SU-DHL-6 (cell line): Measurements from ENCODE around the gene SSTR5.

Experiments
- H2AFZ ChIP-seq: fragments of 200-600 bp; sonication (generic); 2 replicates; pipeline ENCODE4 v1.6.1; 2014; ENCODE audit warnings: low read depth, mild to moderate bottlenecking, moderate library complexity, mixed read lengths, antibody characterized with exemption, low read length; ENCODE audit not compliant: severe bottlenecking
- H3F3A ChIP-seq: fragments of 200-600 bp; shearing (Covaris generic); 2 replicates; pipeline ENCODE4 v1.6.0; 2016; ENCODE audit warnings: antibody characterized with exemption, mild to moderate bottlenecking; ENCODE audit not compliant: insufficient read depth
- H3K27ac ChIP-seq: fragments of 200-600 bp; sonication (generic); 2 replicates; pipeline ENCODE4 v1.5.1; 2016; ENCODE audit warnings: low read depth, mild to moderate bottlenecking, low read length, moderate library complexity, mixed read lengths
- H3K27me3 ChIP-seq: fragments of 200-600 bp; sonication (generic), shearing (Covaris generic); 2 replicates; pipeline ENCODE4 v1.6.0; 2014; ENCODE audit warnings: mild to moderate bottlenecking, low read length
- H3K36me3 ChIP-seq: fragments of 200-600 bp; sonication (generic); 2 replicates; pipeline ENCODE4 v1.6.1; 2014; ENCODE audit warnings: mild to moderate bottlenecking, low read length, mixed read lengths
- H3K4me2 ChIP-seq: fragments of 300-600, 200-600 bp; shearing (Covaris generic), sonication (generic); 2 replicates; pipeline ENCODE4 v1.6.0; 2014; ENCODE audit warnings: low read length, low read depth, mild to moderate bottlenecking; ENCODE audit not compliant: poor library complexity, severe bottlenecking
- H3K4me3 ChIP-seq: fragments of 200-600 bp; sonication (generic); 2 replicates; pipeline ENCODE4 v1.5.1; 2014; ENCODE audit warnings: antibody characterized with exemption, low read length, mild to moderate bottlenecking, mixed read lengths; ENCODE audit not compliant: insufficient read depth, poor library complexity, severe bottlenecking
- H3K79me2 ChIP-seq: fragments of 200-600 bp; sonication (generic); 2 replicates; pipeline ENCODE4 v1.6.1; 2014; ENCODE audit warnings: mild to moderate bottlenecking, low read length, moderate library complexity; ENCODE audit not compliant: insufficient read depth
- H3K9ac ChIP-seq: fragments of 200-600 bp; sonication (generic); 2 replicates; pipeline ENCODE4 v1.7.0; 2014; ENCODE audit warnings: mild to moderate bottlenecking, low read length
- H3K9me2 ChIP-seq: fragments of 200-600 bp; sonication (generic); replicated peaks from 2 replicates; pipeline ENCODE4 v1.6.1; 2014; ENCODE audit warnings: low read length; ENCODE audit not compliant: insufficient read depth
- H3K9me3 ChIP-seq: fragments of 200-600 bp; sonication (generic); 2 replicates; pipeline ENCODE4 v1.6.1; 2014; ENCODE audit warnings: low read length, mixed read lengths; ENCODE audit not compliant: insufficient read depth
- H4K20me1 ChIP-seq: fragments of 200-600 bp; sonication (generic); 2 replicates; pipeline ENCODE4 v1.6.1; 2014; ENCODE audit warnings: low read depth, mild to moderate bottlenecking, antibody characterized with exemption, low read length, moderate library complexity, mixed read lengths
- EZH2phosphoT487 ChIP-seq: fragments of 200-600 bp; sonication (generic), shearing (Covaris generic); conservative IDR thresholded peaks from 2 replicates; pipeline ENCODE4 v1.6.1; 2018; ENCODE audit warnings: mild to moderate bottlenecking, antibody characterized with exemption, low read length, moderate library complexity, mixed read lengths
- TF ChIP-seq, protein P1 (sequence below): fragments of 200-600 bp; sonication (generic); IDR thresholded peaks from one replicate; pipeline ENCODE4 v1.5.1; 2017; ENCODE audit warnings: antibody characterized with exemption, mild to moderate bottlenecking, low read length, moderate library complexity; ENCODE audit not compliant: insufficient read depth, poor library complexity, severe bottlenecking

Gene SSTR5

DNA sequence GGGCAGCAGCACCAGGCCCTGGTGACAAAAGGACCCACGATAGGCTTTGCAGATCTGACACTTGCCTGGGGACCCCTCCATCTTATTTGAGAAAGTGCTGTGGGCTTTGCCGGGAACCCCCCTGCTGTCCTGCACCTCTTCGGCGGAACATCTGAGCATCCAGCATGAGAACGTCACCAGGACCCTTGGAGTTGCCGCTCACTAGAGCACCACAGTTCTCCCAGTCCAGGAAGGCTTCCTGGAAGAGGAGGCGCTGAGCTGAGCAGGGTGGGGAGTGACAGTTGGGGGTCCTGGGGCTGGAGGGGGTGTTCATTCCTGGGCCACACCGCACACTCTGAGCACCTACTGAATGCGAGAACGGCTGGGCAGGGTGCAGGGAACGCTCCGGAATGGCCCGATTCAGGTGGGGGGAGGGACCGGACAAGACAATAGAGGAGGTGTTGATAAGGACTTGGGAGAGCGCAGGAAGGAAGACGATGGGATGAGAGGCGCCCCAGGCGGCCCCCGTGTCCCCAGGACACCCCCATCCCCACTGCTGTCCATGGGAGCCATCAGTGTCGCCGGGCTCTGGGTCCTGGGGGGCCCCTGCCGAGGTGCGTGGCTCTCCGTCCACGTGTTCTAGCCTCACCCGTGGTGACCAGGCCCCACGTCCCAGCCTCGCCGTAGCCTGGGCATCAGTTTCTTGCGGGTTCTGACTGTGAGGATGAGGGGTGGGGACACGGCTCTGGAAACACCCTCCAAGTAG is 55.6 kb downstream of the SSTR5 start:
- Histone ChIP-seq H3K4me2 (no peak overlapping the region), H3K27me3 (no peaks in the 10 kb centered on the region), H3K27ac (no peak overlapping the region), H3K36me3 (no peaks in the 10 kb centered on the region), H2AFZ (no peak overlapping the region), H3F3A (no peaks in the 10 kb centered on the region), H3K79me2 (no peaks in the 10 kb centered on the region), H3K4me3 (no peak overlapping the region), H3K9me3 (no peaks in the 10 kb centered on the region), H3K9ac (no peak overlapping the region), H3K9me2 (no peaks in the 10 kb centered on the region), H4K20me1 (no peaks in the 10 kb centered on the region)
- TF ChIP-seq, protein P1, sequence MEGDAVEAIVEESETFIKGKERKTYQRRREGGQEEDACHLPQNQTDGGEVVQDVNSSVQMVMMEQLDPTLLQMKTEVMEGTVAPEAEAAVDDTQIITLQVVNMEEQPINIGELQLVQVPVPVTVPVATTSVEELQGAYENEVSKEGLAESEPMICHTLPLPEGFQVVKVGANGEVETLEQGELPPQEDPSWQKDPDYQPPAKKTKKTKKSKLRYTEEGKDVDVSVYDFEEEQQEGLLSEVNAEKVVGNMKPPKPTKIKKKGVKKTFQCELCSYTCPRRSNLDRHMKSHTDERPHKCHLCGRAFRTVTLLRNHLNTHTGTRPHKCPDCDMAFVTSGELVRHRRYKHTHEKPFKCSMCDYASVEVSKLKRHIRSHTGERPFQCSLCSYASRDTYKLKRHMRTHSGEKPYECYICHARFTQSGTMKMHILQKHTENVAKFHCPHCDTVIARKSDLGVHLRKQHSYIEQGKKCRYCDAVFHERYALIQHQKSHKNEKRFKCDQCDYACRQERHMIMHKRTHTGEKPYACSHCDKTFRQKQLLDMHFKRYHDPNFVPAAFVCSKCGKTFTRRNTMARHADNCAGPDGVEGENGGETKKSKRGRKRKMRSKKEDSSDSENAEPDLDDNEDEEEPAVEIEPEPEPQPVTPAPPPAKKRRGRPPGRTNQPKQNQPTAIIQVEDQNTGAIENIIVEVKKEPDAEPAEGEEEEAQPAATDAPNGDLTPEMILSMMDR, result no peak
- TF ChIP-seq EZH2phosphoT487, result no peak

DNA sequence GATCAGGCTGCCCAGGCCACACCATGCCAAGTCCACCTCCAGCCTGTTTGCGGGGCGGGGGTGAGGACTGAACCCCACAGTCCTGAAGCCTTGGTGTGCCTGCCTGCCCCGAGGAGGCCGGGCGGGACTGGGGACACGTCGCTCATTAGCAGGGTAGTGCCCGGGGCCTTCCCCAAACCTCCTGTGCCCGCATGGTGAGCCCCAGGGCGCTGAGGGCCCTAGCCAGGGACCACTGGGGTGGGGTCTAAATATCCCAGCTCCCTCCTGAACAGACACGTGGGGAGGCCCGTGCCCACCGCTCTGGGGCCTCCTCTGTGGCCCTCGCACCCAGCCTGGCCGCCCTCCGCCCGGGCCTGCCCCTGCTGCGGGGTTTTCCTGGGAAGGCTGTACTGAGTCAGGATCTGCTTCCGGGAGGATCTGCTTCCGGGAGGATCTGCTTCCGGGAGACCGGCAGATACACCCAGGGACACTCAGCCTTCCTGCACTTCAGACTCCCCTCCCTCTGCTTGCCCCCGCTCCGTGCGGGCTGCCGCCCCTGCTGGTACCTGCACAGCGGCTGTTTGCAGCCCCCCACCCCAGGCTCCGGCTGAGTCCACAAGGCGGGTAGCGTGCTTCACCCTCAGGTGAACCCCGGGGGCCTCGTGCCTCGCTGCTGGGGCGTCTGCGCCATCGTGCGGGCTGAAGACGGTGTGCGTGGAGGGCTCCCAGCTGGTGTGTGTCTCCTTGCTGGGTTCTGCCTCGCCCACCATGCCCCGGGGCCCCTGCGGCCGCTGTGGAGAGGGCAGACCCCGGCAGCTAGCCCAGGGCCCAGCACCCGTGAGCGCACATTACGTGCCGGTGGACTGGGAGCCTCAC is 56.8 kb downstream of the SSTR5 start:
- H3K36me3 ChIP-seq, result no peaks in the 10 kb centered on the region
- no peaks in the 10 kb centered on the region for H3K9me3 ChIP-seq
- H3K9ac ChIP-seq, result no peak overlapping the region
- no peaks in the 10 kb centered on the region for H3K27me3 ChIP-seq
- no peak overlapping the region for H3K4me2 ChIP-seq
- no peak overlapping the region for H3K4me3 ChIP-seq
- H3K27ac ChIP-seq, result no peak overlapping the region
- TF ChIP-seq, protein P1, result no peak
- TF ChIP-seq EZH2phosphoT487, result no peak
- H4K20me1 ChIP-seq, result no peaks in the 10 kb centered on the region
- H3K79me2 ChIP-seq, result no peaks in the 10 kb centered on the region
- H3K9me2 ChIP-seq, result no peaks in the 10 kb centered on the region
- H3F3A ChIP-seq, result no peaks in the 10 kb centered on the region
- no peak overlapping the region for H2AFZ ChIP-seq

DNA sequence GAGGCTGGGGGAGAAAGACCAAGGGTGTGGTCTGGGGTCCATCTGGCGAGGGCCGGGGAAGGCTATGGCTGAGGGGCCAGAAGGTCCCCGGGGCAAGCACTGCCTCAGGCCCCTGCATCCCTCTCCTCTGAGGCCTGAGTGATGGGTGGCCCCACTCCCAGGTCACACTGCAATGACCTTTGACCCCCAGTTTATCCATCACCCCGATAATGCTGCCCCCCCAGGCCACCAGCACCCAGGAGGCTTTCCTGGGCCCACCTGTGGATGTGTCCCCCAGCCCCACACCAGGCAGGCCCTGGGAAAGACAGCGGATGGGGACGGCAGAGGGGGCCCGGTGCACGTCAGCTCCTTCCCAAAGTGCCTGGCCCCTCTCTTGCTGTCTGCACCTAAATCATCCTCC is 57.8 kb downstream of the SSTR5 start:
- Histone ChIP-seq H3K4me2 (no peak overlapping the region), H3K4me3 (no peak overlapping the region), H3K36me3 (no peaks in the 10 kb centered on the region), H3F3A (no peaks in the 10 kb centered on the region), H3K9me3 (no peaks in the 10 kb centered on the region), H3K9me2 (no peaks in the 10 kb centered on the region), H3K27me3 (no peaks in the 10 kb centered on the region), H2AFZ (no peak overlapping the region), H3K27ac (no peak overlapping the region), H3K79me2 (no peaks in the 10 kb centered on the region), H4K20me1 (no peaks in the 10 kb centered on the region), H3K9ac (no peak overlapping the region)
- TF ChIP-seq, protein P1, result no peak
- TF ChIP-seq EZH2phosphoT487, result no peak
